HG02938 (cell line): ENCODE results near the gene WNT7A.
"Not testable (repeated sequence)": the region's sequence is repeated elsewhere in the genome, so short reads cannot be mapped to it uniquely, and the experiment has no call there.

Source experiments
- ATAC-seq: cut with Tn5 transposase; IDR thresholded peaks from one replicate; pipeline ENCODE4 v1.9.1; 2021; ENCODE audit warnings: mild to moderate bottlenecking, moderate library complexity; ENCODE audit not compliant: unreplicated experiment

The WNT7A gene

DNA sequence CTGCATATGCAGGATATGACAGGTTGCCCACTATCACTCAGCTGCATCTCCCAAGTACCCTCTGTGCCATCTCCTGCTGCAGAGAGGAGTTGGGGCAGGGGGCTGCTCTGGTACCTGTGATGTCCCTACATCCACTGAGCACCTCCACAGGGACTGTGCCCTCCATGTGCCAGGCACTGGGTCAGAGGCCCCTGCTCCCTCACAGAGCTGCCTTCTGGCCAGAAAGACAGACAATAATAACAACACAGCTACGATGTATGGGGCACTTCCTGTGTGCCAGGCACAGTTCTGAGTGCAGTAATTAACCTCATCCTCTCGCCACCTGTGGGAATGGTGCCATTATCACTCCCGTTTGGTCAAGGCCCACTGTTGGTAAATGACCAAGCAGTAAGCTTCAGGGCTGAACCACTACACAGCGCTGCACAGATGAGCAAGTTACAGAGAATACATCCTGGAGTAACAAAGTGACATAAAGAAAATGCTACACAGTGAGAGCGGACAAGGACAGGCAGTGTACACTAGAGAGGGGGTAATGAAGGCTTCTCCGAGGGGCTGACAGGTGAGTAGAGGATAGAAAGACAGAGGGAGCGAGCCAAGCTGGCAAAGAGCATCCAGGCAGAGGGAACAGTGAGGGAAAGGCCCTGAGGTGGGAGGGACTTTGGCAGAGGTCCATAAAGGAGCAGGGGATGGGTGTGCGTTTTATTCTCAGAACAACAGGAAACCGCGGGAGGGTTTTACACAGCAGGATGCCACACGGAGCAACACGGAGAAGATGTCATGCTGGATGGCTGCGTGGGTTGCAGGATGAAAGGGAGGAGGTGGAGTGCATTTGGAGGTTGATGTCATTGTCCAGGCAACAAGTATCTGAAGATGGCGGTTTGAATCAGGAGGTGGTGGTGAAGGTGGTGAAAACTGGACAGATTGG lies 13.6 kb downstream of the WNT7A start:
- no peak for ATAC-seq

DNA sequence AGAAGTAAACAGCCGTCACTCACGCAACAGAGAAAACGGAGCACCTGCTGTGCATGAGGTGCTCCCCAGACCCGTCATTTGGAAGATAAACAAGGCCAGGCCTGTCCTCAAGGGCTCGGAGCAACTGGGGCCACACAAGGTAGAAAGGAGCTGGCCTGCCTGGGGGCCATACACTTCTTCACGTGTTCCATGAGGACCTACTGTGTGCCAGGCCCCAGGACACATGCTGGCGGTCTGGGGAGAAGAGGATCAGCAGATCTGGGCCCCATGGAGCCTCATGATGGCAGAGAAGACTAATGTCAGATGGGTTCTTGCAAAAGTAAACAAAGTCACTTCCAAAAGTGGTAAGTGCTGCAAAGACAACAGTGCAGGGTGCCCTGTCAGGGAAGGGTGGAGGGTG lies 14.3 kb downstream of the WNT7A start:
- ATAC-seq: no peak

DNA sequence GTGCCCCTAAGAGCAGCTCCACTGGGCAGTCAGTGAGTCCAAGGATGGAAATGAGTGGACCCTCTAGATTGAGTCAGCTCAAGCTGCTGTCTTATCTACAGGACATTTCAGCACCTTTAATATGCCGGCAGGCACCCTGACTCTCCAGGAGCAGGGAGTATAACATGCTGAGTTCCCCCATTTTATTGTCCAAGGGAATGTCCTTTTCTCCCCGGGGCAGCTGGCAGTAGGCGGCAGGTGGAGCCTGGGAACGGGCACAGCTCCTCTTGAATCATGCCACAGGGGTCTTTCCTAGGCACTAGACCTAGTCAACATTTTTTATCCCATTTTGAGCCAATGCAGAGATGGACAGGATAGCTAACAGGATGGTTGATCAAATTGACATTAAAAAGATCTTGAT lies 14.8 kb downstream of the WNT7A start:
- ATAC-seq: no peak

DNA sequence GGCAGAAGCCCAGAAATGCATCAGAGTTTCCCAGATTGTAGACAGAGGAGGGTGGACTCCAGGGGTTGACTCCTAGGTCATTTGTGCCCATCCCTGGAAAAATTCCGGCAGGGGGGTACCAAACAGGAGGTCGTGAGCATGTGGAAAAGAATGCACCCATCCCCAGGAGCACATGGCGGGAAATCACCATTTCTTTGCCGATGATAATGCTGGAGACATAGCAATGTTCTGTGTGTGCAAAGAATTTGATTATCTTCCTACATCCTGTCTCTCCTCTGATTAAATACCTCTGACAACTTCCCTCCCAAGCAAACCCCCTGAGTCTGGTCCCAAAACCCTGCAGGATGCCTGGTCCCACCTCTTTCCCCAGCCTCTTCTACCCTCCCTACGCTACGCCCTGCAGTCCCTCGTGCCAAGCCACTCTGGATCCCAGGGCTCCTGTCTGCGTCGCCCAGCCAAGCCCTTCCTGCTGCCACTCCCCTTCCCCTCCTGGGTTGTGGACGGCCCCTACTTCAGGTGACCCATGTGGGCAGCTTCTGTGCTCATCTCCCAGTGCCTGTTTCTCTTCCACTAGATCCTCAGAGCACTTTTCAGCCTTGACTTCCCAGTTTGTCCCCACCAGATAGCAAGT lies 15.8 kb downstream of the WNT7A start:
- no peak for ATAC-seq

DNA sequence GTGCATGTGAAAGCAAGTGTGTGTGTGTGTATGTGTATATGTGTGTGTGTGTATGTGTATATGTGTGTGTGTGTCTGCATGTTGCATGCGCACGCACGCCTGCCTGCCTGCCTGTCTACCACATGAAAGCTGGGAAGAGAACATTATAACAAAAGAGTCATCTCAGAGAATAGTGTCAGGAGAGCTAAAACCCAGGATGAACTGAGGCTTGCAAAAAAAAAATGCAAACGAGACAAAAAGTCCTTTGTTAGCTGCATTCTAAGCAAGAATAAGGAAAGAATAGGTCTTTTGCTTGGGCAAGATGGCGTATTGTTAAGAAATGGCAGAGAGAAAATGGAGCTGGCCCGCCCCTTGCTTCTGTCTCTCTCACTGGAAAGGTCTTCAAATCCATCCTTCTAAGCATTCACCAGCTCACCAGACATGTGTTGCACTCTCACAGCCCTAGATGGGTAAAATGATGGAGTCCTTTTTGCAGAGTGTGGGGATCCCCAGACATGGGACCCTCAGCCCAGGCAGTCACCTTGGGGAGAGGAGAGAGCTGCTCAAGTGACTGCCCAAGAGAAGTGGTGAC lies 16.4 kb downstream of the WNT7A start:
- ATAC-seq: no peak

DNA sequence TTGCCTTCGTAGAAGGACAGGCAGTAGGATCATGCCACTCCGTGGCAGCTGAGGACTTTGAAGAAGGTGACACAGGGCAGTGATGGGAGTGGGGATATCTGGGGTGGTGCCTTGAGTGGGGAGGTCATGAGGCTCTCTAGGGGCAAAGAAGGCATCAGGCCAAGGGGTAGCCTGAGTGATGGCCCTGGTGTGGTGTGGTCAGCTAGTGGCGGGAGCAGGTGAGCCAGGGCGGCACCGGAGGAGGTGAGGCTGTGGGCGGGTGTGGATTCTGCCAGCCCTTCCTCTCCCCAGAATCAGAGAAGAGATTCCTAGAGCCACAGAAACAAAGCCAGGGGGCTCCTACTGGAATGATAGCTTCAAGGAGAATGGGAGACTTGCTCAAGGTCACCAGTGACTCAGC lies 18.4 kb downstream of the WNT7A start:
- no peak for ATAC-seq

DNA sequence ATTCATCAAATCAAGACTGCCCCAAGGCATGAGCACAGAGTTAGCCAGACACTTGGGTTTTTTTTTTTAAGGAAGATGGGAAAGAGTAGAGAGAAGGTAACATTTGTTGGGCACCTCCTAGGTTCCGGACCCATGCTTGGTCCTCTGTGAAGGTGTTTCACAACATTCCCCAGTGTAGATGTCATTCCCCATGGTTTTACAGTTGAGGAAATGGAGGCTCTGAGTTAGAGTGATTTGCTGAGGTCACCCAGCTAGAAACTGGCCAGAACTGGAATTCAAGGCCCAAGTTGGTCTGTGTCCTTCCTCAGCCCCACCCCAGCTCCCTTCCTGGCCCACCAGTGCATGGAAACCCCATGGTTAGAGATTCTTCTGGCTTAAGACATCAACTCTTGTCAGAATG lies 19.9 kb downstream of the WNT7A start:
- no peak for ATAC-seq

DNA sequence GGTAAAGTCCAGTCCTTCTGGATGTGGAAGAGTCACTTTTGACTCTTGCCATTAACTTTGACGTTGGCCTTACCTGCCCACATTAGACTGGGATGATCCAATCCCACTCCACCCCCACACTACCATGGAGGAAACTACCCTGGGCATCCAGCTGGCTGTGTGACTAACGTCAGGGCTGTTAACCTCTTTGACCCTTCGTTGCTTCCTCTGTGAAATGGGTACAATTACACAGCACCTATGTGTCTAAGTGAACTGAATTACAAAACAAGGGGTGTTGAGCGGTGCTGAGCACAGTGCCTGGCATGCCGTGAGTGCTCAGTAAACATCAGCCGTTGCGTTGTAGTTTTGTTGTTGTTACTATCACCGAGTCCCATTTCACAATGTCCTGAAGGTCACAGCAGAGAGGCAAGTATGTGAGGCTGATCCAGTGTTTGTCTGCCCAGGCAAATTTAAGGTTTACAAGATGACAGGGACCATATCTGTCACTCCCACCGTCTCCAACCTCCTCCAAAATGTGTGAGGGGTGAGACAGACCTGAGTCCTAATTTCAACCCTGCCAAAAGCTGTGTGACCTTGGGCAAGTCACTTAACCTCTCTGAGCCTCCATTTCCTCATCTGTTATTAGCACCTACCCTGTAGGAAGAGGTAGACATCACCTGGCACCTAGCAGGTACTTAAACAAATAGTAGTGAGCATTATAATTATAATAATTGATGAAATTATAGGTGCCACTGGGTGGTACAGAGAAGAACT lies 20.9 kb downstream of the WNT7A start:
- ATAC-seq: no peak

DNA sequence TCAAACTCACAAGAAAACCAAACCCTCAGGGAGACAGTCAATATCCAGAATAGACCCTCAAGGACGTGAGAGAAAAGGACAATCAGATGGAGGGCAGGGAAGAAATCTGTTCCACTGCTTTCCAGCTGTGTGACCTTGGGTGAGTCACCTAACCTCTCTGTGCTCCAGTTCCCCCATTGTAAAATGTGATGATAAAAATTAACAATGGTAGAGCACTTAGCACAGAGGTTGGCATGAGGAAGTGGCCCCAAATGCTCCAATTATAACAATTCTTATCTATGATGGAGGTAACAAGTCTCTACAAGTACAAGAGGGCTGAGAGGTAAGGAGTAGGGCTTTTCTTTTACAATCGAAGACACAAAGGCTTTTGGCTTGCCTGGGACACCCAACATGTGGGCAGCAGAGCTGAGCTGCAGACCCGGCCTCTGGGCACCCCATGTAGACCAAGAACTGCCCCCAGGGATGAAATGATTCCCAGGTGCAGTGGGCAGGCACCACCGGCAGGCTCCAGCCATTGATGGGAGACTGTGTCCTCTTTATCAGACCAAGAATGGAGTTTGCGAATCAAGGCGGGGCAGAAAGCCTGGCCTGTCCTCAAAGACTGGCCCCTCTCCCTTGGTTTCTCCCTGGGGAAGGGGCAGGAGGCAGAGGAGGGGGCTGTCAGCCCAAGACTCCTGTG lies 22.0 kb downstream of the WNT7A start:
- no peak for ATAC-seq

DNA sequence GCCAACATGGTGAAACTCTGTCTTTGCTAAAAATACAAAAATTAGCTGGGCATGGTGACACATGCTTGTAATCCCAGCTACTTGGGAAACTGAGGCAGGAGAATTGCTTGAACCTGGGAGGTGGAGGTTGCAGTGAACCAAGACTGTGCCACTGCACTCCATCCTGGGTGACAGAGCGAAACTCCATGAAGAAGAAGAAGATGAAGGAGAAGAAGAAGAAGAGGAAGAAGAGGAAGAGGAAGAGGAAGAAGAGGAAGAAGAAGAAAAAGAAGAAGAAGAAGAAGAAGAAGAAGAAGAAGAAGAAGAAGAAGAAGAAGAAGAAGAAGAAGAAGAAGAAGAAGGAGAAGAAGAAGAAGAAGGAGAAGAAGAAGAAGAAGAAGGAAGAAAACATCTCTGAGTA lies 23.2 kb downstream of the WNT7A start:
- ATAC-seq: not testable (repeated sequence)

DNA sequence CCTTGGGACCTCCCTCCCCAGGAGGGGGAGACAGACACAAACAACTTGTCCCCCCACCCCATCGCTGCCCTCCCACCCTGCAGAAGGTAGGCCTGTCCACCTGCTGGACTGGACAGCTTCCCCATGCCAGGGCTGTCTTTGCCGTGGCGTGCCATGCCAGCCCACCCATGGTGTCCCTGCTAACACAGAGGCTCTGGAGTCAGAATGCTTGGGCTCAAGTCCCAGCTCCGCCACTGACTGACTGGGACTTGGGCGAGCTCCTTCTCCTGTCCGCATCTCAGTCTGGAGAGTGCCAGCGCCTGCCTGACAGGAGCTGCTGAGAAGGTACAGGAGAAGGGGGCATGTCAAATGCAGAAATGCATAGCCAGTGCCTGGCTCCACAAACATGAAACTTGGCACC lies 23.9 kb downstream of the WNT7A start:
- ATAC-seq: no peak

DNA sequence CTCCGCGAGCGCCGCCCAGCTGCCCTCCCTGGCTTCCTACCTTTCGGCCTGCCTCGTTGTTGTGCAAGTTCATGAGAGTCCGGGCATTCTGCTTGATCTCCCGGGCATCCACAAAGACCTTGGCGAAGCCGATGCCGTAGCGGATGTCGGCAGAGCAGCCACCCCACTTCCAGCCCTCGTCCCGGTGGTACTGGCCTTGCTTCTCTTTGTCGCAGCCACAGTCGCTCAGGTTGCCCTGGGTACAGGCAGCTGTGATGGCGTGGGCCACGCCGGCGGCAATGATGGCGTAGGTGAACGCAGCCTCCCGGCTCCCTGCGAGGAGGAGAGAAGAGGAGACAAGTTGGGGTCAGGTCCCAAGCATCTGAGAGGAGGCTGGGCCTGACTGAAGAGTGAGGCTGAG lies 25.4 kb downstream of the WNT7A start:
- no peak for ATAC-seq

DNA sequence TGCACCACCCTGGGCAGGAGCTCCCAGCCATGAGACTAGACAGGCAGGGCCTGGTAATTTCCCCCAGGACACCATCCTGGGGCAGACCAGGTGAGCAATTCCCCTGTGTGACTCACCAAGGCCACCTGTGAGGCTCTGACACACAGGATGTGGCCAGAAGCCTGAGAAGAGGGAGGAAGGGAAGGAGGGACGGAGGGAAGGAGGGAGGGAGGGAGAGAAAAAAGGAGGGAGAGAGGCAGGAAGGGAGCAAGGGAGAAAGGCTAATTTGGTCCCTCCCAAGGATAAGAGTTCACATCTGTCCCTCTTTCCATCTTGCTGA lies 25.9 kb downstream of the WNT7A start:
- no peak for ATAC-seq

DNA sequence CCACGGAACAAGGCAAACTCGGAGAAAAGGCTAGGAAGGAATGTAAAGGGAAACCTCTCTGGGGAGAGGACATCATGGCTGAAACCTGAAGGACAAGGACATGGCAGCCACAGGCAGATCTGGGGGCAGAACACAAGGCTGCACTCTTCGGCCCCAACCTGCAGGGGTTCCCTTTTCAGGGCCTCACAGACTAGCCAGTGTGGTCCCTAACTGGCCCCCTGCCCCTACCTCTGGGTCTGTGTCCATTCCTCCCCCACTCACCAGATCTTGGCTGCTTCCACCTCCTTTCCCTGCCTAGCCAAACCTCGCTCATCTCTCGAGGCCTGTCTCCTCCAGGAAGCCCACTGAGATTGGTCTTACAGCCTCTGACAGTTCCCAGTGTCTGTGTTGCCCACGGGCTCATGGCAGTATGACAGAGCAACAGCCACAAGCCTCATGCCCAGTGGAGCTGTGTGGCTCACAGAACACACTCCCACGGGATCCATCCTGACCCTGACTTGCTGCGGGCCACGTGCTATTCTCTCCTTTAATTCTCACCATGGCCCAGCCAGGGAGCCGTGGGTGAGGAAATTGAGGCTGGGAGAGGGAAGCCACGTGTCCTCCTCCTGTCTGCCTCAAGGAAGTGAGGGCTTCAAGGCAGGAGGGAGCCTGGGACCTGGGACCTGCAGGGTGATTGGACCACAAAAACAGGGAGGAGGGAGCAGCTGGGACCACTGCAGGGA lies 26.5 kb downstream of the WNT7A start:
- ATAC-seq: no peak

DNA sequence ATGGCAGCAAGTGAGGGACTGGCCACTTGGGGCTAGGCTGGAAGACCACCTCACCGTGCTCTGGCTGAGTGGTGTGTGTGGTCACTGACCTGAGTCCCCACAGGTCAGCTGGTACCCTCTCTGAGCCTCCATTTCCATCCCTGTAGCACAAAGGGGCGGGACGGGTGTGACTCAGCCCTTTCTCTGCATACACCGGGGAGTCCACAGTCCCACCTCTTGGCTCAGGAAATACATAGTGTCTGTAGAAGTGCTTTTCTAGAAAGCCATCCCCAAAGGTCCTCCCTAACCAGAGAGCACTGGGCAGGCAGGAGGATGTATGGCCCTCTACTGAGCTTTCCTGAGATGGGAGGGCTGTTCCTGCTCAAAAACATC lies 27.2 kb downstream of the WNT7A start:
- ATAC-seq: no peak

DNA sequence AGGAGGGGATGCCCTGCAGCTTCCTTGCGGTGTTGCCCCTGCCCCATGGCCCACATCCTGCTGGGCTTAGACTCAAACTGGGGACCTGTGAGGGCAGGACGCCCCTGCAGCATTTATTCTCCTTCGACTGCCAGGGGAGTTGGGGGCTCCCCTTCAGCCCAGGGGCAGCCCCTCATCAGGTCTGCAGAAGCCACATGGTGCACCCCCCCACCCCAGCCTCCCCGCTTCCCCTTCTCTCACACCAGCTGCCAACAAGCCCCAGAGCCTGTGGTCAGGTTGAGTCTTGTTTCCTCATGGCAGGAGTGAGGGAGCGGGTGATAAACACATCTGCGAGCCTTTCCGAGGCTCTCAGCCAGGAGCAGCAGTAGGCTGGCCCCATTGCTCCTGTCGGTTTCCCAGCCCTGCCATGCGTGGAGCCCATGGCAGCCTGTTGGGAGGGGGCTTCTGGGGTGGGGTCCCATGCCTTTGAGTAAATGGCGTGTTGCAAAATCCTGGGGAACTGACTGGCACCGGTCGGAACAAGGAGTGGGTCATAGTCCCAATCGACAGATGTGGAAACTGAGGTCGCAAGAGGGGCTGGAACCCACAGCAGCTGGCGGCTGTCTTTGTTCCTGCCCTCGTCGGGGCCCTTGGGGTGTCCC lies 27.8 kb downstream of the WNT7A start:
- no peak for ATAC-seq

DNA sequence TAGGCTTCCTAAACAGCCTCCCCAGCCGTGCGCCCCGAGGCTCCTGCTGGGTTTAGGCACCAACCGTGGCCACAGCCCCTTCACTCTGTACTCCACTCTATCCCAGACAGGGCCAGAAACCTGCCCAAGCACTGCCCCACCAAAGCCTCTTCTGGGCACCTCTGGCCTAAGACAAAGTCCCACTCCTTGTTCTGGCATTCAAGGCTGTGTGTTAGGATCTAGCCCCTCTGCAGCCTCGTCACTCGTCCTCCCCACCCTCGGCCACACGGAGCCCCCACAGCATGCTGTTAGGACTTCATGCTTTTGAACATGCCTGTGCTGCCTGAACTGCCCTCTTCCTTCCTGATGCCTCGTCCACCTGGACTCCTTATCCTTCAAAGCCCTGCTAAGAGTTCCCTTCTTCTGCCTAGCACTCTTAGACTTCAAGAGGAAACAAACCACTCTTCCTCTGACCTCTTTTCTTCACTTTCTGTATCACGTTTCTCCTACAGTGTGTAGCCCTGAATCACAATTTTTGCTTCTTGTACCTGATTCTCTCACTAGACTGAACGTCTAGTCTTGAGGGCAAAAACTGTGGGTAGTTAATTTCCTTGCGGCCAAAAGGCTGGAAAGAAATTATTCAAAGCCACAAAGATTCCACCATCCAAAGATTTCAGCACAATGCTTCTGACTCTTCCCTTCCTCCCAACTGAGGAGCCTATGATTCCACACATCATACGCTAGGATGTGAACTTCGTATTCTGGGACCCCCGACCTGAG lies 28.6 kb downstream of the WNT7A start:
- ATAC-seq: no peak

DNA sequence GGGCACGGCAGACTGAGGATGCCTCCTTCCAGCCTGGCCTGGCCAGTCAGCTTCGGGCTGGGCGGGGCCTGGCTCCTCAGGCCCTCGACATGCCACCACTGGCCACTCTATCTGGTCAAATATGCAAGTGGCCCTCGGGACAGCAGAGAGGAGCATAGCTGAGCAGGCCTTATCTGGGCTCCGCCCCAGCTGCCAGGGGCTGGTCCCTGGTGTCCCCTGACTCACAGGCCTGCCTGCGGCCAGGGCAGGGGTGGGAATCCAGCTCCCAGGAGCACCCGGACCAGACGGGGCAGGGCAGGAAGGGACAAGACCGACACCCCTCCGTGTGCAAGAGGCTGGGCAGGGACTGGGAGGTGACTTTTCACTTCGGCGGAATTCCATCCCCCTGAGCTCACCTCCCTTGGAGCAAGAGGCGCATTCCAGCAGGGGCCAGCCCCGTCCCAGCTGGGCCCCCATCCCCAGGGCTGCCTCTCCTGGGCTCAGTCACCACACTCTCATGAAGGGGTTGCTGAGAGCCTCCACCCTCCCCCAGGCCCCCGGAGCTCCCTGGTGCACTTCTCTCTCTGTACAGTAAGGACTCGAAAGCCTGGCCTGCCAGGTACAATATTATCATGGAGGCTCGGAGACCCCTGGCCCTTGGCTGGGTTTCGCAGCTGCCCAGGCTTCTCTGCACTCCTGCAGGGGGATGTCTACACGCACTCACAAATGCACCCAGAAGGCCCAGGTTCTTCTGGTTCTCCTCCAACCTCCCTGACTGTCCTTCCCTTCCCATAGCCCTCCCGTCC lies 29.5 kb downstream of the WNT7A start:
- no peak for ATAC-seq
